GM19397 (cell line): ENCODE measurements around the gene GAMT.

Experiments used
- ATAC-seq: cut with Tn5 transposase; IDR thresholded peaks from one replicate; pipeline ENCODE4 v1.9.1; 2021; ENCODE audit warnings: mild to moderate bottlenecking, moderate library complexity; ENCODE audit not compliant: unreplicated experiment

Gene GAMT

DNA sequence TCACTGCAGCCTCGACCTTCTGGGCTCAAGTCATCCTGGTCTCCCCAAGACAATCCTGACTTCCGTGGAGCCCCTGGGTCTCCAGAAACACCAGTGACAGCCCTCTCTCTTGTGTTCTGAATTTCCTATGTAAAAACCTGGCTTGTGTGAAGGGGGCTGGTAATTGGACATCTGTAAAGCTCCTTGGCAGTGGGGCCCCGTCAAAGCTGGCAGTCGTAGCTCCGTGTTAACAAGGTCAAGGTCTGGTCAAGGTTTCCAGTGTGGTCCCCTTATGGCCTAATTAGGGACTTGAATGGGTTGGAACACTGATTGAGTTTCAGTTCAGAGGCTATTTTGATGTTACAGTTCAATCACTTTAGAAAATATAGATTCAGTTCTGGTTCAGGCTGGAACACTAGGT, 50.5 kb downstream of the GAMT start:
- ATAC-seq = no peak

DNA sequence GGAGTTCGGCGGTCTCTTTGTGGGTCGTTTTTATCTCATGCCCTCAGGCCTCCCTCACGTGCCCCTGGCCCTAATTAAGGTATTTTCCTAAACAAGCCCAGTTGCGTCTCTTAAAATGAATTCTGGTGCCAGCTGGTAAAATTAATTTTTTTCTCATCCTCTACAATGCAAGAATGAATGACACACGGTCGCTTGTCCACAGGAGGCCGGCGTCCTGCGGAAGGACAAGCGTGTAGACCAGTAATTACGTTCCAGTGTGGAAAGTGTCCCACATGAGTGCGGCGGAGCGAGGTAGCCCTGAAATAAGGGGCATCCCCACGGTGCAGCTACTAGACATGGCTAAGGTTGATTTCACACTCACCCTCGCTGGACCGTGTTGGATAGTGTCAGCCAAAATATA, 52.1 kb downstream of the GAMT start:
- no peak for ATAC-seq
